ENCODE measurements around the gene BCL7A. TPM values are rescaled to one million over a fixed set of nuclear protein-coding genes. Genes with fewer than 3 reads are reported as not detected.

BCL7A gene
- total RNA-seq, 1 donor from 2014 or later, result 13.0 TPM

DNA sequence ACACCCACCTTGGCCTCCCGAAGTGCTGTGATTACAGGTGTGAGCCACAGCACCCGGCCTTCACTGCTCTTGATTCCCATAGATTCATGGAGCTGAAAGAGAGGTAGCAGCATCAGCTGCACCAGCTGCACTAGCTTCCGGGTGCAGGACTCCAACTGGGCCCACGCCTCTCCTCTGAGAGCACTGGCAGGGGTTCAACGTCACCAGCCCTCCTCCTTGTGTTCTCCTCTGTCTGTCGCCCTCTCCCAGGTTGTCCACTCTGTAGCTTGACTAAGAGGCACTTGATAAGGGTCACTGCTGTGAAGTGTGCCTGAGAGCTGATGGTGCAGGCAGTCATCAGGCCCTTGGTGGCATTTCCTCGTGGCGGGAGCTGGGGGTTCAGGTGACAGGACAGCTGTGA is 85.2 kb downstream of the BCL7A start:
- Mint-ChIP-seq H3K36me3 (ENCODE audit: low read depth) (peaks cover 18% of the 10 kb centered on the region), H3K27ac (no peak overlapping the region), H3K27me3 (ENCODE audit: insufficient read depth) (no peaks in the 10 kb centered on the region), H3K4me1 (ENCODE audit: low read depth) (peaks cover 63% of the 10 kb centered on the region), H3K4me3 (no peak overlapping the region), H3K9me3 (no peaks in the 10 kb centered on the region)
- DNase-seq (ENCODE audit: low spot score), result no peak
- intact Hi-C loops (cut with micrococcal nuclease), result no loop called here

DNA sequence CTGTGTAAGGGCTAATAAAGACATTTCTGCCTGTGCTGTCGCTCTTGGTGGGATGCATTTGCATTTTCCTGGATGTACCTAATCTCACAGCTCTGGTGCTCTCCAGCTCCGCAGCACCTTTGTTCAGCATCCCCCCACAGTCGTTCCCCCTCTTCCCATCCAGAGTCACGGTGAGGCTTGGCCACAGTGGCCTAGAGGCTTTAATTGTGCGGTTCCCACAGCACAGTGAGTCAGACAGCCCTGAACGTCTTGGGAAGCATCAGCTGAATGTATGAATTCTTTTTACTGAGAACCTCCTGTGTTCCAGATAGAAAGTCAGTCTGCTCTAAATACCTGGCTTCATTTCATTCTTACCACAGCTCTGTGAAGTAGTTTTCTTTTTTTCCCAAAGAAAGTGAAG is 85.6 kb downstream of the BCL7A start:
- H3K27ac Mint-ChIP-seq, result no peak overlapping the region
- H3K27me3 Mint-ChIP-seq (ENCODE audit: insufficient read depth), result no peaks in the 10 kb centered on the region
- peaks cover 62% of the 10 kb centered on the region for H3K4me1 Mint-ChIP-seq (ENCODE audit: low read depth)
- H3K4me3 Mint-ChIP-seq, result no peak overlapping the region
- no peaks in the 10 kb centered on the region for H3K9me3 Mint-ChIP-seq
- H3K36me3 Mint-ChIP-seq (ENCODE audit: low read depth), result peaks cover 18% of the 10 kb centered on the region
- intact Hi-C loops (cut with micrococcal nuclease), result no loop called here
- no peak for DNase-seq (ENCODE audit: low spot score)

DNA sequence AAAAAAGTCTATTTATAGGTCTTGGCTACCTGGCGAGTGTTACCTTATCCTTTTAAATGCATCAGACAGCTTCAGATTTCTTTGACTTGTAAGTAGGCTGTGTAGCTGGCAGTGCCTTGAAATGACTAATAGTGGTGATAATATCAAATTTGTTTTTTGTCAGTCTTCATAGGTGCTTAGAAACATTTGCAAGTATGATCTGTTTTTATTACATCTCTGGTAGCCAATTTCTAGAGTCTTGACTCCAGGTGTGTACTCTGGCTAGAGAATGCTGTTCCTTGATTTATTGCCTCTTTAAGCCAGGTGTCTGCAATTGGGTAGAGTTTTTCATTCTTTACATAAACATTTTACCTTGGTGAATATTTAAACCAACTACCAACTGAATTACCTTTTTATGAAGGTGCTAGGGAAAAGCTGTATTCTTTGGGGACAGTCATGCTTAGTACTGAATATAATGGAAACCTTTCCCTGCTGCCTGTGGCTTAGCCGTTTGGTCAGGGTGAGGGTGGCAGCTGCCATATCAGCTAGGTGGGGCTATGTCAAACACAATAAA is 89.5 kb downstream of the BCL7A start:
- intact Hi-C loops (cut with micrococcal nuclease), result no loop called here
- Mint-ChIP-seq H3K27ac (no peak overlapping the region), H3K4me1 (ENCODE audit: low read depth) (peaks cover 36% of the 10 kb centered on the region), H3K4me3 (no peak overlapping the region), H3K9me3 (no peaks in the 10 kb centered on the region), H3K36me3 (ENCODE audit: low read depth) (peaks cover 11% of the 10 kb centered on the region), H3K27me3 (ENCODE audit: insufficient read depth) (no peaks in the 10 kb centered on the region)
- DNase-seq (ENCODE audit: low spot score), result no peak

Other genes starting within 250 kb of the BCL7A start
- gene RHOF, start 228.2 kb upstream of the BCL7A start, total RNA-seq, result 111 and 112 TPM in 2 replicates
- 32.0 and 33.0 TPM in 2 replicates for gene SETD1B, start 217.9 kb upstream of the BCL7A start, total RNA-seq
- gene HPD, start 163.0 kb upstream of the BCL7A start, total RNA-seq, result not detected in 2 replicates
- 63.9 and 67.5 TPM in 2 replicates for gene PSMD9, start 133.1 kb upstream of the BCL7A start, total RNA-seq
- gene CFAP251, start 103.3 kb upstream of the BCL7A start, total RNA-seq, result 0.65 and 0.76 TPM in 2 replicates
- gene MLXIP, start 56.9 kb downstream of the BCL7A start, total RNA-seq, result 59.0 and 62.1 TPM in 2 replicates
- gene IL31, start 152.3 kb downstream of the BCL7A start, total RNA-seq, result 5.5 and 6.6 TPM in 2 replicates
- 0.26 TPM in 1 of 2 replicates, not detected in the other for gene LRRC43, start 161.2 kb downstream of the BCL7A start, total RNA-seq
- 0.29 TPM in 2 replicates for gene B3GNT4, start 181.8 kb downstream of the BCL7A start, total RNA-seq
- gene DIABLO, start 204.2 kb downstream of the BCL7A start, total RNA-seq, result 58.1 and 59.2 TPM in 2 replicates
- 25.6 and 28.7 TPM in 2 replicates for gene VPS33A, start 244.6 kb downstream of the BCL7A start, total RNA-seq